ENCODE measurements around the gene REEP3.

REEP3 gene

GRCh38 chr10:63644418-63645142 lies 123.4 kb downstream of the REEP3 start:
- TF ChIP-seq, protein P1, sequence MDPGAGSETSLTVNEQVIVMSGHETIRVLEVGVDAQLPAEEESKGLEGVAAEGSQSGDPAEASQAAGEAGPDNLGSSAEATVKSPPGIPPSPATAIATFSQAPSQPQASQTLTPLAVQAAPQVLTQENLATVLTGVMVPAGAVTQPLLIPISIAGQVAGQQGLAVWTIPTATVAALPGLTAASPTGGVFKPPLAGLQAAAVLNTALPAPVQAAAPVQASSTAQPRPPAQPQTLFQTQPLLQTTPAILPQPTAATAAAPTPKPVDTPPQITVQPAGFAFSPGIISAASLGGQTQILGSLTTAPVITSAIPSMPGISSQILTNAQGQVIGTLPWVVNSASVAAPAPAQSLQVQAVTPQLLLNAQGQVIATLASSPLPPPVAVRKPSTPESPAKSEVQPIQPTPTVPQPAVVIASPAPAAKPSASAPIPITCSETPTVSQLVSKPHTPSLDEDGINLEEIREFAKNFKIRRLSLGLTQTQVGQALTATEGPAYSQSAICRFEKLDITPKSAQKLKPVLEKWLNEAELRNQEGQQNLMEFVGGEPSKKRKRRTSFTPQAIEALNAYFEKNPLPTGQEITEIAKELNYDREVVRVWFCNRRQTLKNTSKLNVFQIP (CRISPR knock-in tag; IDR thresholded peaks at IDR 0.05; ENCODE audit: borderline replicate concordance, low read depth): no peak
- TF ChIP-seq PATZ1 (CRISPR knock-in tag; IDR thresholded peaks at IDR 0.05; ENCODE audit: borderline replicate concordance): no peak
- no peak for TF ChIP-seq ISL1 (CRISPR knock-in tag; IDR thresholded peaks at IDR 0.05)
- no peak for TF ChIP-seq ZNF8 (CRISPR knock-in tag; IDR thresholded peaks at IDR 0.05)
- TF ChIP-seq ZNF565 (CRISPR knock-in tag; conservative IDR thresholded peaks at IDR 0.05; ENCODE audit: low read depth): no peak
- TF ChIP-seq, protein P2, sequence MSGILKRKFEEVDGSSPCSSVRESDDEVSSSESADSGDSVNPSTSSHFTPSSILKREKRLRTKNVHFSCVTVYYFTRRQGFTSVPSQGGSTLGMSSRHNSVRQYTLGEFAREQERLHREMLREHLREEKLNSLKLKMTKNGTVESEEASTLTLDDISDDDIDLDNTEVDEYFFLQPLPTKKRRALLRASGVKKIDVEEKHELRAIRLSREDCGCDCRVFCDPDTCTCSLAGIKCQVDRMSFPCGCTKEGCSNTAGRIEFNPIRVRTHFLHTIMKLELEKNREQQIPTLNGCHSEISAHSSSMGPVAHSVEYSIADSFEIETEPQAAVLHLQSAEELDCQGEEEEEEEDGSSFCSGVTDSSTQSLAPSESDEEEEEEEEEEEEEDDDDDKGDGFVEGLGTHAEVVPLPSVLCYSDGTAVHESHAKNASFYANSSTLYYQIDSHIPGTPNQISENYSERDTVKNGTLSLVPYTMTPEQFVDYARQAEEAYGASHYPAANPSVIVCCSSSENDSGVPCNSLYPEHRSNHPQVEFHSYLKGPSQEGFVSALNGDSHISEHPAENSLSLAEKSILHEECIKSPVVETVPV (CRISPR knock-in tag; IDR thresholded peaks at IDR 0.05): no peak
- no peak for TF ChIP-seq PPARA (CRISPR knock-in tag; IDR thresholded peaks at IDR 0.05; ENCODE audit: borderline replicate concordance)
- no peak for TF ChIP-seq TCF4 (CRISPR knock-in tag; IDR thresholded peaks at IDR 0.05; ENCODE audit: borderline replicate concordance)
- TF ChIP-seq CSDC2 (CRISPR knock-in tag; IDR thresholded peaks at IDR 0.05): no peak
- TF ChIP-seq ZFP30 (CRISPR knock-in tag; IDR thresholded peaks at IDR 0.05): no peak
- no peak for ATAC-seq

GRCh38 chr10:63645195-63645594 lies 124.0 kb downstream of the REEP3 start:
- no peak for ATAC-seq
- TF ChIP-seq GLIS3 (CRISPR knock-in tag; IDR thresholded peaks at IDR 0.05): no peak
- no peak for TF ChIP-seq OSR1 (CRISPR knock-in tag; IDR thresholded peaks at IDR 0.05)
- TF ChIP-seq, protein P1 (CRISPR knock-in tag; IDR thresholded peaks at IDR 0.05; ENCODE audit: borderline replicate concordance, low read depth): no peak
- TF ChIP-seq TCF4 (CRISPR knock-in tag; IDR thresholded peaks at IDR 0.05; ENCODE audit: borderline replicate concordance): no peak
- no peak for TF ChIP-seq CSDC2 (CRISPR knock-in tag; IDR thresholded peaks at IDR 0.05)
- TF ChIP-seq ZNF8 (CRISPR knock-in tag; IDR thresholded peaks at IDR 0.05): no peak
- TF ChIP-seq PATZ1 (CRISPR knock-in tag; IDR thresholded peaks at IDR 0.05; ENCODE audit: borderline replicate concordance): no peak
- no peak for TF ChIP-seq TSHZ2 (CRISPR knock-in tag; IDR thresholded peaks at IDR 0.05)
- no peak for TF ChIP-seq ZNF565 (CRISPR knock-in tag; conservative IDR thresholded peaks at IDR 0.05; ENCODE audit: low read depth)
- no peak for TF ChIP-seq ZFP30 (CRISPR knock-in tag; IDR thresholded peaks at IDR 0.05)
- no peak for TF ChIP-seq ARNTL (CRISPR knock-in tag; IDR thresholded peaks at IDR 0.05; ENCODE audit: borderline replicate concordance, low read depth)
- TF ChIP-seq RARB (CRISPR knock-in tag; IDR thresholded peaks at IDR 0.05): no peak
- TF ChIP-seq TOX (CRISPR knock-in tag; IDR thresholded peaks at IDR 0.05; ENCODE audit: borderline replicate concordance): no peak
- TF ChIP-seq ZFP3 (CRISPR knock-in tag; IDR thresholded peaks at IDR 0.05): no peak
- no peak for TF ChIP-seq BACH2 (CRISPR knock-in tag; IDR thresholded peaks at IDR 0.05; ENCODE audit: borderline replicate concordance)
- TF ChIP-seq ISL1 (CRISPR knock-in tag; IDR thresholded peaks at IDR 0.05): no peak
- TF ChIP-seq CREB5 (CRISPR knock-in tag; IDR thresholded peaks at IDR 0.05; ENCODE audit: low read depth): no peak
- TF ChIP-seq SNAI2 (CRISPR knock-in tag; IDR thresholded peaks at IDR 0.05): no peak
- TF ChIP-seq, protein P2 (CRISPR knock-in tag; IDR thresholded peaks at IDR 0.05): no peak

Measured in SK-N-SH treated with all-trans-retinoic acid at 6 μM for 48 hours (cell line).